ENCODE data around the gene BAX.

Gene BAX

GRCh38 chr19:48933382-48933932 lies 21.2 kb upstream of the BAX start, which contains the start of gene DHDH:
Gene DHDH (plus strand): TSS chr19:48933699. CDS start chr19:48933722, 23 bp downstream.
- peak in 9 of 14 donors; percentile 4 to 78 (median 26) for DNase-seq

GRCh38 chr19:48934837-48935236 lies 19.8 kb upstream of the BAX start:
- no peak for DNase-seq

GRCh38 chr19:48935864-48936263 lies 18.8 kb upstream of the BAX start:
- no peak for DNase-seq

GRCh38 chr19:48938256-48938655 lies 16.4 kb upstream of the BAX start:
- no peak for DNase-seq

- DNase-seq, result no peak
These were observed 13.8 kb upstream of the BAX start for GRCh38 chr19:48940902-48941301.

- no peak for DNase-seq
These were observed 11.6 kb upstream of the BAX start for GRCh38 chr19:48943081-48943480.

- DNase-seq, result no peak
These were observed 9.3 kb upstream of the BAX start for GRCh38 chr19:48945415-48945814.

GRCh38 chr19:48945817-48946216 lies 8.9 kb upstream of the BAX start:
- DNase-seq, result no peak

GRCh38 chr19:48946463-48947257 lies 8.0 kb upstream of the BAX start:
- DNase-seq, result no peak

- DNase-seq, result no peak
These were observed 7.5 kb upstream of the BAX start for GRCh38 chr19:48947258-48947542.

GRCh38 chr19:48950159-48950558 lies 4.5 kb upstream of the BAX start:
- DNase-seq, result no peak

- no peak for DNase-seq
These were observed 3.7 kb upstream of the BAX start for GRCh38 chr19:48950830-48951519.

GRCh38 chr19:48953141-48953540 lies 1.5 kb upstream of the BAX start:
- DNase-seq, result no peak

GRCh38 chr19:48953990-48954594 lies 583 bp upstream of the BAX start:
- no peak for DNase-seq

GRCh38 chr19:48955308-48955958 lies 758 bp downstream of the BAX start:
- DNase-seq, result no peak

GRCh38 chr19:48958006-48958405 lies 3.3 kb downstream of the BAX start:
- DNase-seq, result no peak

GRCh38 chr19:48959341-48960239 lies 4.9 kb downstream of the BAX start:
- DNase-seq, result no peak

GRCh38 chr19:48961051-48961649 lies 6.5 kb downstream of the BAX start:
- no peak for DNase-seq

- DNase-seq, result no peak
These were observed 7.0 kb downstream of the BAX start for GRCh38 chr19:48961673-48962028.

- peak in 6 of 14 donors; percentile 6 to 44 (median 26) for DNase-seq
These were observed 7.6 kb downstream of the BAX start for GRCh38 chr19:48962029-48962848.

- no peak for DNase-seq
These were observed 8.1 kb downstream of the BAX start for GRCh38 chr19:48962849-48963165.
